ENCODE data around the gene IQCE.
"Not testable (repeated sequence)": the region's sequence is repeated elsewhere in the genome, so short reads cannot be mapped to it uniquely, and the experiment has no call there.

IQCE gene

DNA sequence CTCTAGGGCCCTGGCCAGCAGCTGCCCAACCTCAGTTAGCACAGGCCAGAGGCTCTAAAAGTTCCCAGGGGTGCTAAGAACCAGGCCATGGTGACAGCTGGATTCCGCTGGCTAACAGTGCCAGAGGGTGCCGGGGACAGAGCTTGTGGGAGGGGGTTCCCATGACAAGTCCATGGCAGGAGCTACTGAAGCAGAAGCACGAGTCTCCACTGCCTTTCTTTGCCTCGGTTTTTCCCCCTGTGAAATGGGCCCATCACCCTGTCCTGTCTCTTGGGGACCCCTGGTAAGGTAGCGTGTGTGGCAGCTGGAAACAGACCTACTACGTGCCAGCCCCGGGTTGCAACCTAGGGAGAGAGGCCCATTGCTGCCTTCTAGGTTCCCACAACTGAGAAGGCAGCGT is 26.0 kb upstream of the IQCE start:
- DNase-seq: not testable (repeated sequence)

DNA sequence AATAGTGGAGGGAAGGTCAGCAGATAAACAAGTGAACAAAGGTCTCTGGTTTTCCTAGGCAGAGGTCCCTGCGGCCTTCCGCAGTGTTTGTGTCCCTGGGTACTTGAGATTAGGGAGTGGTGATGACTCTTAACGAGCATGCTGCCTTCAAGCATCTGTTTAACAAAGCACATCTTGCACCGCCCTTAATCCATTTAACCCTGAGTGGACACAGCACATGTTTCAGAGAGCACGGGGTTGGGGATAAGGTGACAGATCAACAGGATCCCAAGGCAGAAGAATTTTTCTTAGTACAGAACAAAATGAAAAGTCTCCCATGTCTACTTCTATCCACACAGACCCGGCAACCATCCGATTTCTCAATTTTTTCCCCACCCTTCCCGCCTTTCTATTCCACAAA is 25.2 kb upstream of the IQCE start:
- not testable (repeated sequence) for DNase-seq

DNA sequence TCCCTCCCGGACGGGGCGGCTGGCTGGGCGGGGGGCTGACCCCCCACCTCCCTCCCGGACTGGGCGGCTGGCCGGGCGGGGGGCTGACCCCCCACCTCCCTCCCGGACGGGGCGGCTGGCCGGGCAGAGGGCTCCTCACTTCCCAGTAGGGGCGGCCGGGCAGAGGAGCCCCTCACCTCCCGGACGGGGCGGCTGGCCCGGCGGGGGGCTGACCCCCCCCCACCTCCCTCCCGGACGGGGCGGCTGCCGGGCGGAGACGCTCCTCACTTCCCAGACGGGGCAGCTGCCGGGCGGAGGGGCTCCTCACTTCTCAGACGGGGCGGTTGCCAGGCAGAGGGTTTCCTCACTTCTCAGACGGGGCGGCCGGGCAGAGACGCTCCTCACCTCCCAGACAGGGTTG is 24.6 kb upstream of the IQCE start:
- DNase-seq: not testable (repeated sequence)

DNA sequence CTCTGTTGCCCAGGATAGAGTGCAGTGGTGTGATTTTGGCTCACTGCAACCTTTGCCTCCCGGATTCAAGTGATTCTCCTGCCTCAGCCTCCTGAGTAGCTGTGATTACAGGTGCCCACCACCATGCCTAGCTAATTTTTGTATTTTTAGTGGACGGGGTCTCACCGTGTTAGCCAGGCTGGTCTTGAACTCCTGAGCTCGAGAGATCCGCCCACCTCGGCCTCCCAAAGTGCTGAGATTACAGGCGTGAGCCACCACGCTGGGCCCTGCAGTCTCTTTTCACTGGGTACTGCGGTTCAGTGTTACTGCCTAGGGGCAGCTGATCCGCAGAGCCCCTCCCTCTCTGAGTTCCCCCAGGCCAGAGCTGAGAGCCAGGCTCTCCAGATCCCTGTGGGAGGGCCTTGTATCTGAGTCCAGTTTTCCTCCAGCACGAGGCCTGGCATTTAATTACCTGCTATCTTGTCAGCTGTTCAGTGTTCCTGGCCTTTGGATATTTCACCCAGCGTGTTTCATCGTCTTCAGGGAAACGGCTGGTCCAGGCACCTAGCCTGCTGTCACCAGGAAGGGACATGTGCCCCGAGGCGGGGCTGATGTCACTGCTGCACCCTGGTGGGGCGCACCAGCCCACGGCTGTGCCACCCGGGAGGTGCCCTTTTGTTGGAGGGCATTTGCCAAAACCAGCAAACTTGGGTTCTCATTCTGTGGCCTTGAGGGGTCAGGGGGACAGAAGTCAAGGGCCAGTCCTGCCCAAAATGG is 22.7 kb upstream of the IQCE start:
- not testable (repeated sequence) for DNase-seq

DNA sequence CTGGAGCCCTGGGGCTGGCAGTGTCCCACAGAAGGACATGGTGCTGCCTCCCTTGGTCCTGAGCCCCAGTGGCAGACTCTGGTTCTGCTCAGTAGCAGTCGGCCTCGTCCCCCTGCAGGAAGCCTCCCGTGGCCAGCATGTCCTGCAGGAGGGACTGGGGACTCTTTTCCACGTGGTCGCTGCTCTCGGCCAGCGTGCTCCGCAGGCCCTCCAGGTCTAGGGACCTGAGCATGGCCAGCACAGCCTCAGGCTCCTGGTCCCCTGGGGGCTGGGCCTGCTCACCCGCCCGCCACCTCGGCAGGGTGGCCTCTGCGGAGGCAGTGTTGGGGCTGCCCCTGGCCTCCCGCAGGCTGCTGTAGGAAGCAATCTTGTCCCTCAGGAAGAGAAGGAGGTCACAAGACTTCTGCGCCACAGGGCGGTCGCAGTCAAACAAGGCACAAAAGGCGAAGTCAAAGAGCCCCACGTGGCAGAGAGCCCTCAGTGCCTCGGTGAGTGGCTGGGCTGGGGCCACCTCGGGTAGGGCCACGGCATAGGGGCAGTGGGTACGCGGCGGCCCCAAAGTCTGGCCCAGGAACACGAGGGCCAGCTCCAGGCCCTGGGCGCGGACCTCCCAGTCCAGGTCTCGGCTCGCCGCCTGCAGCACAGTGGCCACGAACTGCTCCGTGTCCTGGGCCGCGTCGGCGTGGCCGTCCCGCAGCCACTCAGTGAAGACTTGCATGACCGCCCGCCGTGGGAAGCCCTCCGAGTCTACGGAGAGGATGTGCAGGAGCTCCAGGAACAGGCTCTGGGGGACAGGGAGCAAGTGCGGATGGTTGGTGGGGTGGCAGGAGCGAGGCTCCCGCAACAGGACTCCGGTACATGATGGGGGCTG is 20.6 kb upstream of the IQCE start:
- no peak for DNase-seq

DNA sequence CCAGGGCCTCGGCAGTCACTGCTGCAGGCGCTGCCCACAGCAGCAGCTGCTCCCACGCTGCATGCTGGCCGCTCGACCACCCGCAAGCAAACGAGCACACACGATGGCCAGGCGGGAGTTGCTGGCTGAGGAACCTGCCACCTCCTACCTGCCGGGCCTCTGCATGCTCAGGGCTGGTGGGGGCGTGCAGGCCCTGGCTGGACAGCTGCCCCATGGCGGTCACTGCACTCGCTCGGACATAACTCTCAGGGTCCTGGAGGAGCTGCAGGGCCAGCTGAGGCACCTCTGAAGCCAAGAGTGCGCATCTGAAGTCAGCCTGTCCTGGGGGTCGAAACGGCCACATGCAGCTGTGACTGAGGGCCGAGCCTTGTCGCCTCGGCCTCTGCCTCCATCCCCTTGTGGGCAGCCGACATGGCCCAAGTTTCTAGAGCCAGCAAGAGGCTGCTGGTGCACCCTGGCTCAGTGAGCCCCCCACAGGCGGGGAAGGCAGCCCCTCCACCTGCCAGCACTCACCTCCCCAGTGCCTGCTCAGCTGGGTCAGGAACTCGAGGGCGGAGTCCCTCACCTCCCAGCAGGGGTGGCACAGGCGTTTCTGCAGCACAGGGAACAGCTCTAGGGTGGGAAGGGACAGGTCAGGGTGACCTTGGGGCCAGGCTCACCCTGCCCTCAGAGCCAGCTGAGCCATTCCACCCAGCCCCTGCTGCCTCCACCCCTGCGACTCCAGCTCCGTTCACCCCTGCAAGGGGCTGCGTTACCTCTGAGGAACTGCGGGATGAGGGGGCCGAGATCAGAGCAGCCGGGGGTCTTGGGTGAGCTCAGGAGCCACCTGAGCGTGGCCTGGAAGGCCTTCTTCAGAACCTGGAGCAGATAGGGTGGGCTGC is 19.5 kb upstream of the IQCE start:
- DNase-seq: no peak

DNA sequence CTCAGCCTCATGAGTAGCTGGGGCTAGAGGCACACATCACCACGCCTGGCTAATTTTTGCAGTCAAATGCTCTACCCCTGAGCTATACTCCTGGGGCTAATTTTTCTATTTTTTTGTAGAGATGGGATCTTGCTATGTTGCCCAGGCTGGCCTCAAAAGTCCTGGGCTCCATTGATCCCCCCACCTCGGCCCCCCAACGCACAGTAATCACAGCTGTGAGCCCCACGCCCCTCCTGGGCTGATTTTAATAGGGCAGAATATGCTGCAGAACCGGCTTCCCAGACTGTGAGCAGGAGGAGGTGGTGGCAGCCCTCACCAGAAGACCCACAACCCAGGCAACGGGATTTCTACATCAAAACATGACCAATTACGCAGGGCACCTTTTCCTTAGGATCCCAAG is 18.6 kb upstream of the IQCE start:
- DNase-seq: no peak

DNA sequence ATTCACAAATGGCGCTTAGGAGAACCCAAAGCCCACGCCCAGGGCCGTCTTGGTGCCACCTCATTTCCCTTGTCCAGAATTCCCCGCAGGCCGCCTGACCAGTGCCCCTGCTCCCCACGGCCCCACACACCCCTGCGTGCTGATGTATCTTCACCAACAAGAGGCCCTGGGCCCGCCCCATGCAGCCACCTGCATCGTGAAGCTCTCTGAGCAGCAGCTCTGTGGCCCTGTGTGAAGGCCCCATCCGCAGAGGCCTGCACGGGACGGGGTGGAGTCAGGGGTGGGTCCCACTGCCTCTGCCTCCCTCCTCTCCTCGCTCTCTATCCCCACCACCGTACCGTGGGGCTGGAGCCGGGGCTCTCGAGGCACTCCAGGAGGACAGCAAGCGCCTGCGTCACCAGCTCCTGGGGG is 18.1 kb upstream of the IQCE start:
- no peak for DNase-seq

DNA sequence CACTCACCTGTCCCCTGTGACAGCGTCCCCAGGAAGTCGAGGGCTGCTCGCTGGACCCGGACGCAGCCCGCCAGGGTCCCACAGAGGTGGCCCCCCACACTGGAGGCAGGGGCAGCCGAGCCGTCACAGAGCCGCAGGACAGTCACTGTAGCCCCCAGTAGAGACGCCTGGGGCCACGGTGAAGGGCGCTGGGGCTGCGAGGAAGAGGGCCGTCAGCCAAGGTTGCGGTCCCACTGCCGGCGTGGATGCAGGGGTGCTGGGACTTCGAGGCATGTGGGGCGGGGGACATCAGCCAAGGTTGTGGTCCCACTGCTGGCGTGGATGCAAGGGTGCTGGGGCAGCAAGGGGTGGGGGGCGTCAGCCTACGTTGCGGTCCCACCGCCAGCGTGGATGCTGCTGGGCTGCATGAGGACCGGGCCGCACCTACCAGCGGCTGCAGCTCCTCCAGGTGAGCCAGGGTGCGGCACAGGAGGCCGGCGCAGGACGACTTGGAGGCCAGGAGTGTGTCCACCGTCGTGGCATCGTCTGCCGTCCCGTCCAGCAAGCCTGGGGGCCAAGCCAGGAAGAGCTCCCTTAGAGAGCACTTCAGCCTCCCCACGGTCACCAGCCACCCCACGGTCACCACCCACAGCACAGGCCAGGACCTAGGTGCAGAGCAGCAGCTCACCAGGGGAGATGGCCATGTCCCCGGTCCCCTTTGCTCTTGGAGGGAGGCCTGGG is 17.3 kb upstream of the IQCE start:
- no peak for DNase-seq

DNA sequence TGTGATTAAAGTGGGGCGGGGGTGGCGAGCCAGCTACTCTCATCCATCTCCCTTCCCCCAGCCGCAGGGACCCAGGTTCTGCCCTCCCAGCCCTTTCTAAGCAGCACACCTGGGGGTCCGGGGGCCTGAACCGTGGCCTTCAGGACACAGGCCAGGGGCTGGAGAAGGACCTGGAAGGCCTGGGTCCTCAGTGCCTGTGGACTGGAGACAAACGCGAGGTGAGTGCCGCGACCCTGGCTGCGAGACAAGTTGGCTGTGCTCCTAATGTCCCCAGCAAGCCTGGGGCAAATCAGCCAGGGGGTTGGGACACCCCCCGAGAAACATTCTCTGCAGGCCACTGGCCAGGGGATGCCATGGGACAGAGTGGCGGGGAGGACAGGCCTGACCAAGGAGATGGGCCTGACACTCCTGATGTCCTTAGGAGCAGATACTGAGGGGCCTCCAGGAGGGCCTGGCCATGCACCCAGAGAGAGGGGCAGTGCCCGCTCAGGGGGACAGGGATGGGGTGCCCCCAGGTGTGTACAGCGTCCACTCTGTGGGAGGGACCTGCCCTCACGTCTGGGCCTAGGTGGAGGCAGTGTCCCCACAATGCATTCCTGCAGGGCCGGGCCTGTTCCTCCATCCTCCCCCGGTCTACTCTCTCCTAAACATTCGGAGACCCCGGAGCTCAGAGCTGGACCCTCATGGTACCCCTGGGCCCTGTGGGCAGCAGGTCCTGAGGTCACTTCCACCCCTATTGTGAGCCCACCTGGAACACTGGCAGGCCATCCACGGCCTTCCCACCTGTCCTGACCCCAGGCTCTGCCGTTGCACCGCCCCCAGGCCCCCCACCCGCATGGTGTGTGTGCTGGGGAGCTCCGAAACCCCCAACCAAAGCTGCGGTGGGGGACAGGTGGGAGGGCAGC is 16.5 kb upstream of the IQCE start:
- DNase-seq: no peak

DNA sequence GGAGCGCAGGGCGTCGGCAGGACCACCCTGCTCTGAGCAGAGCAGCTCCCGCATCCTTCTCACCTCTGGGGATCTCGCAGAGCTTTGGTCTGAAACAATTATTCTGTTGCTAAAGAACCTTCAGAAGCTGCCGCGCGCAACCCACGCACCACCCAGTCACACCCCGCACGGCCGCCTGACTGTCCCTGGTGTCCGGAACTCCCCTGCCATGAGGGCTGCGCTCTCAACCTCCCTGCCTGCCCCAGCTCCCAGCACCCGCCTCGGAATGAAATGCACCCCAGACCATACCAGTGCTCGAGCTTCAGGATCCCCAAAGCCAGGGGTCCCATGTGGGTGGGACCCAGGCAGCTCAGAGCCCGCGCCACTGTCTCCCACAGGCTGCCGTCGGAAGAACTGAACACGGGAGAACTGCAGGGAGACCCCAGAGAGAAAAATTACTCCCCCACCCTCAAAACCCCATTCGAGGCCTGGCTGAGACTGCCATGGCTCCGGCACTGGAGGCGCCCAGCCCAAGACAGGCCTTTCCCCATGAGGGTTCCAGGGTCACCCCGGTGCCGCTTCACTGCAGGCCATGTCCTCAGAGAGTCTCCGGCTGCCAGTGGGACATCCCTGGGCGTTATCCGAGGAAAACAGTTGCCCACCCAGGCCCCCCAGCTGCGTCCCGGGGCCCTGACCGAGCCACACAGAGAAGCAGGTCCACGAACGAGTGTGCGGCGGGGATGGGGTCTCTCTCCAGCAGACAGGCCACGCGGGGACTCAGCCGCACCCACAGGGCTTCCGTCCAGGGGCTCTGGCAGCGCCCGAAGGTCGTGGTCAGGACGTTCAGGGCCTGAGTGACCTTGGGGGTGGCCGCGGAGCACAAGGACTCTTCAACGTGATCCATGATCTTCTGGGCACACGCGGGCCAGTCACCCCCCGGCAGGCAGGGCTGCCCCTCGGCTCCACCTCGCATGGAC is 15.6 kb upstream of the IQCE start:
- DNase-seq: no peak

DNA sequence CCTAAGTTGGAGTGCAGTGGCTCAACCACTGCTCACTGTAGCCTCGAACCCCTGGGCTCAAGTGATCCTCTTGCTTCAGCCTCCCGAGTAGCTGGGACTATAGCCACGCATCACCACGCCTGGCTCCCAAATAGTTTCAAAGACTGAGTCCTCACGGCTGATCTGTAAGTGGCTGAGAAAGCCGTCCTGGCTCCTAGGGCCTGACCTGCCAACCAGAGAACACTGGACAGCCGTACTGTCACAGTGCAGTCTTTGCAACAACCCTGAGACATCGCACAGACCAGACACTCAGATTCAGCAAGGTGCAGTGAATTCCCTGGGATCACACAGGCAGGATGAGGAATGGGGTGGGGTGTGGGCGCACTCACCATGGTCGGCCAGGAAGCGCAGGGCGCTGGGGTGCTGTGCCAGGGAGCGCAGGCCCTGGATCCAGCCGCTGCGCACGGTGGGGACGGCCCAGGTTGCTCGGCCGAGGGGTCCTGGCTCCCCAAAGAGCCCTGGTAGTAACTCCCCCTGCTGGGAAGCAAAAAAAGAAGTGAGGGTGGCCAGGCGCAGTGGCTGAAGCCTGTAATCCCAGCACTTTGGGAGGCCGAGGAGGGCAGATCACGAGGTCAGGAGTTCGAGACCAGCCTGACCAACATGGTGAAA is 14.1 kb upstream of the IQCE start:
- no peak for DNase-seq

DNA sequence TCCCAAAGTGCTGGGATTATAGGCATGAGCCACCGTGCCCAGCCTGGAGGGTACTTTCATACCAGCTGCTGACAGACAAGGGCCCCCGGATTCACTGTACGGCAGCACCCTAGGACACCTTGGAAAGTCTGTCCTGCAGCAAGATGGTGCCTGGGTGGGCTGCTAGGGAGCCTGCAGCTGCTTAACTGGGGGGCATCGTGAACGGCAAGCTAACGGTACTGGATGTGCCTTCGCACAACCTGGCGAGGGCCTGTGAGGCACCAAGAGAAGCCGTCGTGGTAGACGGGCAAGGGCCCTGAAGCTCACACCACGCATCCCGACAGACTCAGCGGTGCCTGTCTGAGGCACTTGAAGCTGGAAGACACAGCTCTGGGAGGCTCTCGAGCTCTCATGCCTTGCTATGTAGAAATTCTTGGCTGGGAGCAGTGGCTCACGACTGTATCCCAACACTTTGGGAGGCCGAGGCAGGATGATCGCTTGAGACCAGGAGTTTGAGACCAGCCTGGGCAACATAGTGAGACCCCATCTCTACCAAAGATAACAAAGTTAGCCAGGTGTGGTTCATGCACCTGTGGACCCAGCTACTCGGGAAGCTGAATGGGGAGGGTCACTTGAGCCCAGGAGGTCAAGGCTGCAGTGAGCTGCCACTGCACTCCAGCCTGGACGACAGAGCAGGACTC is 12.9 kb upstream of the IQCE start:
- DNase-seq: no peak

DNA sequence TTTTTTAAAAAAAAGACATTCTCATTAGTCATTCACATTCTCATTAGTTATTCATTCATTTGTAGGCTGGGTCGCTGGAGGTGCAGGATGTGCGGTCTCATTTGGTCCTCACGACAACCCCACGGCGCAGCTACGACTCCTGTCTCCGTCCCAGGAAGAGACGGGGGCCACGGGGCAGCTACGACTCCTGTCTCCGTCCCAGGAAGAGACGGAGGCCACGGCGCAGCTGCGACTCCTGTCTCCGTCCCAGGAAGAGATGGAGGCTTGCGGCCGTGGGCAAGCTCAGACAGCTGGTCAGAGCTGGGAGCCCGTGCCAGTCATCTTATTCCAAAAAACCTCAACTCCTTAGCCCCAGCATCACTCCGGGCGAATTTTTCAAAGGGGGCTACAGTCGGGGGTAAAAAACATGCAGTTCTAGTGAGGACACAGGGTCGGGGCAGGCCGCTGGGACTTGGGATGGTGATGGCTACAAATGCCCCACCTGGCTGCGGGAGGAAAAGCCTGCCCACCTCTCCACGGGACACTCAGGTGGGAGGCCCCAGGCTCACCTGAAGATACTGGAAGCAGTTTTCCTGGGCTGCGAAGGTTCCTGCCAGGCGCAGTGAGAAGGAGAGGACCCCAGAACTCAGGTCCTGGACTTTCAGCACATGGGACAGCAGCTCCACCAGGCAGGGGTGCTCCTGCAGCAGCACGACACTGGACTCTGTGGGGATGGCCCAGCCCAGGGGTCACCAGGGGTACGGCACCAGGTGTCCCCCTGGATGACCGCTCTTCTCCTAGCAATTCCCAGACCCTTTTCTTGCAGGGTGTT is 11.8 kb upstream of the IQCE start:
- no peak for DNase-seq

DNA sequence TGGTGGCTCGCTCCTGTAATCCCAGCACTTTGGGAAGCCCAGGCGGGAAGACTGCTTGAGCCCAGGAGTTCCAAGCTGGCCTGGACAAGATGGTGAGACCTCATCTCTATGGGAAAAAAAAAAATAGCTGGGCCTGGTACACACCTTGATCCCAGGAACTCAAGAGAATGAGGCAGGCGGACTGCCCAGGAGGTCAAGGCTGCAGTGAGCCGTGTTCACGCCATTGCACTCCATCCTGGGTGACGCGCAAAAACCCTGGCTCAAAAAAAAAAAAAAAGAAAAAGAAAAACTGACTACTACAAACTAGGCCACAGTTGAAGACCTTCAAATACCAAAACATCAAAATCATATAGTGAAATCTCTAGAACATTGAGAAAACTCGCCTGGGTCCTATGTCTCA is 7.4 kb upstream of the IQCE start:
- DNase-seq: no peak

DNA sequence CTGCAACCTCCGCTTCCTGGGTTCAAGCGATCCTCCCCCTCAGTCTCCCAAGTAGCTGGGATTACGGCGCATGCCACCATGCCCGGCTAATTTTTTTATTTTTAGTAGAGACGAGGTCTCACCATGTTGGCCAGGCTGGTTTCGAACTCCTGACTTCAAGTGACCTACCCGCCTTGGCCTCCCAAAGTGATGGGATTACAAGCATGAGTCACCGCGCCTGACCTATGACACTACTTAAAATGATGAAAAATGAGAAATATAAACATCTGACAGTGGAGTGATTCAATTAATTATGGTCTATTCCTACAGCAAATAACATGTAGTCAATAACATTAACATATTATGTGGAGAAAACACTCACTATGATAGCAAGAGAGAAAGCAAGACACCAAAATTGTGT is 5.7 kb upstream of the IQCE start:
- no peak for DNase-seq

DNA sequence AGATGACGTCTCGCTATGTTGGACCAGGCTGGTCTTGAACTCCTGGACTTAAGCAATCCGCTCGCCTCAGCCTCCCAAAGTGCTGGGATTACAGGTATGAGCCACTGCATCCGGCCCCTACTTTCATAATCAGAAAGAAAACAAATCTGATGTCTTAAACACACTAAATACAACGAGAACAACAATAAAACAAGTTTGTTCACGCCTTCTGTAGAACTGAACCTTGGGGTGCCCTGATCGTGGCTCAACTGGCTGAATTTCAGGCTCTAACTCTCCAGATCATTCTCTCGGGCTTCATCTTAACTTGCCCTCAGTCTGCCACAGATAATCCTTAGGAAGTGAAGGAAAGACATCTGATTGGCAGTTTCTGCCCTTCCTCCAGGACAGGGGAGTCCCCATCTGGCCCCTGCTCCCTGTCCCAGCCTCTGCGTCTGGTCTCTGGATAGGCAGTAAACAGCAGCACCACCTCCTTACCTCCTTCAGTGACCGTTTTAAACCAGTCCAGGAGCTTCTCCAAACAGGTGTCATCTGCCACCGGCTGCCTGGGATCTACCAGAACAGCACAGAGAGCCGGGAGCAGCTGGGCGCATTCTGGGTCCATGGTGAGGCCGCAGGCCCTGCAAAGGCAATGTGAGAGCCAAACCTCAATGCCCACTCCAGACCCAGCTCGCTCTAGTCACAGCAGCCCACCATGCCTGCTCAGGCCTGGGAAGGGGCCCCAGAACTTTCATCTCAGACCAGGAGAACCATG is 4.8 kb upstream of the IQCE start:
- no peak for DNase-seq

All from NCI-H2171 (cell line).